ENCODE measurements around the gene MCTP1. TPM values are rescaled to one million over a fixed set of nuclear protein-coding genes. Genes with fewer than 3 reads are reported as not detected.
"Not testable (repeated sequence)": the region's sequence is repeated elsewhere in the genome, so short reads cannot be mapped to it uniquely, and the experiment has no call there.

The MCTP1 gene
- total RNA-seq, 4 donors from 2014 or later: 11.2 to 43.6 (median 16.8) TPM

DNA sequence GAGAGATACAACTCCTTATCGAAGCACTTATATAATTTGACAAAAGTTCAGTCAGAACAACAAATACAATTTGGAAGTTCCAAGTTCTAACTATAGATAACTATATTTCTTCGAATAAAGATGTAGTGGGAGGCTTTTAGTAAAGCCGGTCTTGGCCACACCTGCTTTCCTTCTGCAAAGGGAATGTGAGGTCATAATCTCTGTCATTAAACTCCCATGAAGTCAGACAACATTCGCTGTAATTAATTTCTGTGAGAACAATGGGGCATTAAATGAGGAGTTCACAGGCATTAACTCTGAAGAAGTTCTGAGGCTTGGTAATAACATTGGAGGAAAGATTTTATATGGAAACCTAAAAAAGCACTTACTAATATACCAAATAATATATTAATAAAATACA lies 67.5 kb downstream of the MCTP1 start:
- intact Hi-C loops (cut with DNase I): no loop called here
- no peak for DNase-seq (ENCODE audit: extremely low spot score)
- Histone ChIP-seq H3K9me3 (no peaks in the 10 kb centered on the region), H3K36me3 (no peaks in the 10 kb centered on the region), H3K27me3 (no peaks in the 10 kb centered on the region), H3K27ac (replicated peaks in 1 of 4) (no peak overlapping the region), H3K4me3 (no peak overlapping the region), H3K4me1 (peaks cover 0 to 3% (median 0%) of the 10 kb centered on the region in 4 donors)
- WGBS: 56% methylated on average over 4 of the region's 4 CpGs
- TF ChIP-seq, protein P1, sequence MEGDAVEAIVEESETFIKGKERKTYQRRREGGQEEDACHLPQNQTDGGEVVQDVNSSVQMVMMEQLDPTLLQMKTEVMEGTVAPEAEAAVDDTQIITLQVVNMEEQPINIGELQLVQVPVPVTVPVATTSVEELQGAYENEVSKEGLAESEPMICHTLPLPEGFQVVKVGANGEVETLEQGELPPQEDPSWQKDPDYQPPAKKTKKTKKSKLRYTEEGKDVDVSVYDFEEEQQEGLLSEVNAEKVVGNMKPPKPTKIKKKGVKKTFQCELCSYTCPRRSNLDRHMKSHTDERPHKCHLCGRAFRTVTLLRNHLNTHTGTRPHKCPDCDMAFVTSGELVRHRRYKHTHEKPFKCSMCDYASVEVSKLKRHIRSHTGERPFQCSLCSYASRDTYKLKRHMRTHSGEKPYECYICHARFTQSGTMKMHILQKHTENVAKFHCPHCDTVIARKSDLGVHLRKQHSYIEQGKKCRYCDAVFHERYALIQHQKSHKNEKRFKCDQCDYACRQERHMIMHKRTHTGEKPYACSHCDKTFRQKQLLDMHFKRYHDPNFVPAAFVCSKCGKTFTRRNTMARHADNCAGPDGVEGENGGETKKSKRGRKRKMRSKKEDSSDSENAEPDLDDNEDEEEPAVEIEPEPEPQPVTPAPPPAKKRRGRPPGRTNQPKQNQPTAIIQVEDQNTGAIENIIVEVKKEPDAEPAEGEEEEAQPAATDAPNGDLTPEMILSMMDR (IDR thresholded peaks at IDR 0.05): no peak
- no peak for TF ChIP-seq POLR2A (IDR thresholded peaks at IDR 0.05; ENCODE audit: low read depth)
- no peak for TF ChIP-seq POLR2AphosphoS5 (IDR thresholded peaks at IDR 0.05)
- no peak for TF ChIP-seq EP300 (IDR thresholded peaks at IDR 0.05)

DNA sequence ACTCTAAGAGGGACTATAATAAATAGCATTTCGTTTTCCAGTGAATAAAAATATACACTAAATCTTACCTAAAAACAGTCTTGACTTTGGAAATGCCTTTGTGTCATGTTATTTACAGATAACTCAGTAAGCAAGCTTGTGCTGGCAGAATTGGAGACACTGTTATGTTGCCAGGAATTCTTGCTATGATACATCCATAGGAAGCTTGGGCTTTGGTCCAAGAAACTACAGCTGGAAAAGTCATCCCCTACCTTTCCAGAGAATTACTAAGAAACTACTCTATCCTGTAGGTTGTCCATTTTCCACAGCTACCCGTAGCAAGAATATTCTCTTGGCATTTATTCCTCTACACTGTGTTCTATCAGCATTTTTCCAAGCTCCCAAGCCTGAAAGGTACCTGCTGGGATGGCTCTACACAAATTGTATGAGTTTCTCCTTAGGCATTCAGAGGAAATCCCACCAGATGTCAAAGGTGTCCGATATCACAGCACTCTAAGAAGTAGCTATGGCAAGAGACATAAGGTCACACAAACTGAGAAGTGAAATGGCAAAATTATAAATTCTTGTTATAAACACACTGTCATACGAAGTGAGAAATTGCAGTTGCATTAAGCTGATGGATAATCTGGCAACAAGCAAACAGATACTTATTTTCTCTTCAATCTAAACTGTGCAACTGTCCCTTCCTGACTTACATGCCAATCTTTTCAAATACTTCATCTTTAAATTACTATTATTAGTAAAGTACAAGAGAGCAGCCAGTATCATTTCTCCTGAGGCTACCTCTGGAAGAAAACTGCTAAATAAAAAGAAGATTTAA lies 68.5 kb downstream of the MCTP1 start:
- 27% methylated on average over 4 of the region's 4 CpGs for WGBS
- Histone ChIP-seq H3K27ac (replicated peaks in 1 of 4) (no peak overlapping the region), H3K4me3 (no peak overlapping the region), H3K27me3 (no peaks in the 10 kb centered on the region), H3K4me1 (peaks cover 0 to 3% (median 0%) of the 10 kb centered on the region in 4 donors), H3K9me3 (no peaks in the 10 kb centered on the region), H3K36me3 (no peaks in the 10 kb centered on the region)
- intact Hi-C loops (cut with DNase I): no loop called here
- DNase-seq (ENCODE audit: extremely low spot score): no peak
- no peak for TF ChIP-seq POLR2A (IDR thresholded peaks at IDR 0.05; ENCODE audit: low read depth)
- TF ChIP-seq, protein P1 (IDR thresholded peaks at IDR 0.05): no peak
- no peak for TF ChIP-seq EP300 (IDR thresholded peaks at IDR 0.05)
- TF ChIP-seq POLR2AphosphoS5 (IDR thresholded peaks at IDR 0.05): no peak

DNA sequence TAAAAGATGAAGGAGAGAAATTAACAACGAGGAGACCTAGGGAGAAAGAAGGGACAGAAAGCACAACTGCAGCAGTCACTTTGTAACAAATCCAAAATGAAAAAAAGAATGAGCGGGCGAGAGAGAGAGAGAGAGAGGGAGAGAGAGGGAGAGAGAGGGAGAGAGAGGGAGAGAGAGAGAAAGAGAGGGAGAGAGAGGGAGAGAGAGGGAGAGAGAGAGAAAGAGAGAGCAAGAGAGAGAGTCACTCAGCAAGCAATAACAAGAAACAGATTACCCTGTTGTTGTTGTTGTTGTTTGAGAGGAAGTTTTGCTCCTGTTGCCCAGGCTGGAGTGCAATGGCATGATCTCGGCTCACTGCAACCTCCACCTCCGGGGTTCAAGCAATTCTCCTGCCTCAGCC lies 77.1 kb downstream of the MCTP1 start:
- H3K27ac ChIP-seq (replicated peaks in 1 of 4); DNase-seq (ENCODE audit: extremely low spot score); H3K4me3 ChIP-seq; intact Hi-C loops (cut with DNase I); H3K27me3 ChIP-seq; H3K36me3 ChIP-seq; H3K9me3 ChIP-seq; H3K4me1 ChIP-seq: not testable (repeated sequence)
- 79% methylated on average over 5 of the region's 5 CpGs for WGBS

DNA sequence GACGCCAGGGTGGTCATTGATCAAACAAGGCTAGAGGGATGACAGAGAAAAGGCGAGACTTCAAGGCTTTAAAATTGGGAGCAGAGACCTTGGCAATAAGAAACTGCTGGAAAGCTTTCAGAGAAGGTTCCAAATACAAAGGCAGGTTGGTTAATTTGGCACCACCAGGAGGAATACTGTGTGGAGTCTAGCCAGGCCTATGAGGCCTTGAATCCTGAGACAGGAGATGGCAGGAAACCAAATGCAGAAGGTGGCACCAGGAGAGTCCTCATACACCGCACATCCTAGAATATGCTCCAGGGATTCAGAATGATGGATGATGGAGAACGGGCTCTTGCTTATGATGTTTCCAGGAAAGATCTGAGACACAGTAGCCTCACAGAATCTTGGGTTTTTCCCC lies 90.0 kb downstream of the MCTP1 start:
- Histone ChIP-seq H3K4me1 (no peaks in the 10 kb centered on the region), H3K9me3 (no peaks in the 10 kb centered on the region), H3K4me3 (no peak overlapping the region), H3K27ac (replicated peaks in 1 of 4) (no peak overlapping the region), H3K27me3 (no peaks in the 10 kb centered on the region), H3K36me3 (no peaks in the 10 kb centered on the region)
- WGBS: 80% methylated on average over 4 of the region's 4 CpGs
- TF ChIP-seq EP300 (IDR thresholded peaks at IDR 0.05) (no peak), POLR2AphosphoS5 (IDR thresholded peaks at IDR 0.05) (no peak), POLR2A (IDR thresholded peaks at IDR 0.05; ENCODE audit: low read depth) (no peak)
- TF ChIP-seq, protein P1 (IDR thresholded peaks at IDR 0.05): no peak
- no peak for DNase-seq (ENCODE audit: extremely low spot score)
- intact Hi-C loops (cut with DNase I): no loop called here

DNA sequence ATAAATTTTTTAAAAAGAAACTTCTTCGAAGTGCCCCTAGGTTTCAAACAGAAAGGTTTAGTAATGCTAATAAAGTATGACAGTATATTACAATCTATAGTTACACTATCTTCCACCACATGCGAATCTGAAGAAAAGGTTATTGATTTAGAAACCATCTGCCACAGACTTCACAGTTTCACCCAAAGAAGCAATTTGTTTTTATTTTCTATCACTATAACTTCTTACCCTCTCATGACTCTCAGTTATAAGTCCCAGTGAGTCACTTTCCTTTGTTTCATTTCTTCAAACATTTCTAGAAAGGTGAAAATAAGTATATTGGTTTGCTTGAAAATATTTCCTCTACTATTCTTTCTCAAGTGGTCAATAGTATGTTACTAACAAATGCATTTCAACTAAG lies 93.6 kb downstream of the MCTP1 start:
- WGBS: 87% methylated on average over 2 of the region's 2 CpGs
- intact Hi-C loops (cut with DNase I): no loop called here
- no peaks in the 10 kb centered on the region for H3K36me3 ChIP-seq

More for the DNA sequence above, 93.6 kb downstream of the MCTP1 start:
- TF ChIP-seq, protein P1 (IDR thresholded peaks at IDR 0.05): no peak
- TF ChIP-seq POLR2A (IDR thresholded peaks at IDR 0.05; ENCODE audit: low read depth): no peak
- TF ChIP-seq POLR2AphosphoS5 (IDR thresholded peaks at IDR 0.05): no peak
- no peak for TF ChIP-seq EP300 (IDR thresholded peaks at IDR 0.05)
- no peak for DNase-seq (ENCODE audit: extremely low spot score)
- H3K9me3 ChIP-seq: peaks cover 0 to 10% (median 3%) of the 10 kb centered on the region in 4 donors
- no peak overlapping the region for H3K4me3 ChIP-seq
- no peak overlapping the region for H3K27ac ChIP-seq (replicated peaks in 1 of 4)
- no peaks in the 10 kb centered on the region for H3K4me1 ChIP-seq
- H3K27me3 ChIP-seq: no peaks in the 10 kb centered on the region

Data from esophagus muscularis mucosa (tissue), 4 donors.